A549 treated with AZD2906 at 1 μM for 4 hours (cell line): ENCODE measurements around the gene KCNE3. TPM values are rescaled to one million over a fixed set of nuclear protein-coding genes. Genes with fewer than 3 reads are reported as not detected.

ENCODE experiments used
- total RNA-seq: library from RNA; stranded (reverse); fragments of 200-300 nt; extraction: Qiagen RNA extraction; gene quantifications from 5 replicates; pipeline ENCODE4 v1.2.3, GENCODE V29; 2022

The KCNE3 gene, protein sequence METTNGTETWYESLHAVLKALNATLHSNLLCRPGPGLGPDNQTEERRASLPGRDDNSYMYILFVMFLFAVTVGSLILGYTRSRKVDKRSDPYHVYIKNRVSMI
- 0.05 TPM in 1 of 5 replicates, not detected in the others for total RNA-seq

DNA sequence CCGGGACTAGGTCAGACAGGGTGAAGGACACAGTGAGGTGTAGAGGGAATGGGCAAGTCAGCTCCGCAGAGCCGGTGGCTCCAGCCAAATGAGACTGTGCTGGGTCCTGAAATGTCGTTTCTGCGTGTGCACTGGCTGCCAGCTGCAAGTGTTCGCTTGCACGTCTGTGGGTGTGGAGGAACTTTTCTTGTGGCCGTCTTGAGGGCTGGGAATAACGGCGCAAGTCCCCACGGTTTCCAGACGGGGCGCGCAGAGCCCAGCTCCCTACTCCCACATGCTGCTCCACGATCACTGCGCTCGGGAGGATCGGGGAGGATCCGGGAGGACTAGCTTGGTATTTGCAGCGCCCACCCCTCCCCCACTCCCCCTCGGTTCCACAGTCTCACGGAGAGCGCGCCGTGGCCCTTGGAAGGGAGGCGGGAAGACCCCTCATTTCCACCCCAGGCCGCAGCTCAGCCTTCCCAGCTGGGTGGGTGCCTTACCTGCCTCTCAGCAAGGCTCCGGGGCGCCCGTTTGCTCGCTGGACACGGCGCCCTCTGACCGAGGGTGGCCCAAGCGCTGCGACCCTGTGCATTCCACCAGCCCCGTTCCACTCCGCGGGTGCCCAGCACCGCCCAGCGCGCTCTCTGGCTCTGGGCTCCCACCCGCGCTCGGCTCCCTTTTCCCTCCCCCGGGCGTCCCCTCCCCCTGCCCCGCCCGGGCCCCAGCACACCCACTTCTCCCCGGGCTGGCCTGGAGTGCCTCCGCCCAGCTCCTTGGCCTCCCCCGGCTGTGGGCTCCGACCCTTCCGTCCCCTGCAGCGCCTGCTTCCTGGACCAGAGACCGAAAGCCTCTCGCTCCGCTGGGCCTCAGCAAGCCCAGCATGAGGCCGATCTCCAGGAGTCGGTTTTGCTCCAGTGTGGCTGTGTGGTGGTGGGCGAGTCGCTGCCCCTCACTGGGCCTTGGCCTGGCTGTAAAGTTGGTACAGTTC is at the start of gene KCNE3:
KCNE3 (minus strand) TSS at position 634 of the 970 bp plus-strand sequence. CDS start 9,986 bp downstream, outside the sequence.

GRCh38 chr11:74492974-74493790 is 25.8 kb upstream of the KCNE3 start, which contains the start of gene LIPT2:
LIPT2 (minus strand) TSS chr11:74493724; CDS start chr11:74493703, 21 bp downstream.

Other genes with a start within 250 kb of the KCNE3 start
- gene P4HA3, start 155.9 kb downstream of the KCNE3 start, total RNA-seq = 38.3 to 57.4 TPM (median 50.5 TPM) in 5 replicates
- gene PGM2L1, start 69.1 kb downstream of the KCNE3 start, total RNA-seq = 10.4 to 17.2 TPM (median 15.9 TPM) in 5 replicates
- gene LIPT2, start 26.2 kb upstream of the KCNE3 start, total RNA-seq = 1.6 to 3.0 TPM (median 2.4 TPM) in 5 replicates
- gene POLD3, start 125.0 kb upstream of the KCNE3 start, total RNA-seq = 13.6 to 19.1 TPM (median 15.5 TPM) in 5 replicates